Neural cell (in vitro differentiated cells): ENCODE results near the gene KLHL11.

Source experiments
- CTCF ChIP-seq: fragments of 450-650 bp; IDR thresholded peaks from 2 replicates; pipeline ENCODE4 v1.5.1; 2014; ENCODE audit warnings: antibody characterized with exemption, mild to moderate bottlenecking, moderate library complexity; ENCODE audit not compliant: poor library complexity, severe bottlenecking
- EP300 ChIP-seq: fragments of 450-650 bp; conservative IDR thresholded peaks from 2 replicates; pipeline ENCODE4 v1.6.1; 2014; ENCODE audit warnings: antibody characterized with exemption, mild to moderate bottlenecking, moderate library complexity; ENCODE audit not compliant: poor library complexity, severe bottlenecking
- EZH2 ChIP-seq: fragments of 200-600, 300-800 bp; shearing (Covaris generic), sonication (generic); IDR thresholded peaks from 2 replicates; pipeline ENCODE4 v1.6.1; 2014; ENCODE audit warnings: antibody characterized with exemption, low read length, borderline replicate concordance, mild to moderate bottlenecking; ENCODE audit not compliant: insufficient read depth, poor library complexity, severe bottlenecking
- MXI1 ChIP-seq: fragments of 450-650 bp; conservative IDR thresholded peaks from 2 replicates; pipeline ENCODE4 v1.6.1; 2014; ENCODE audit warnings: antibody characterized with exemption, mild to moderate bottlenecking; ENCODE audit not compliant: poor library complexity, severe bottlenecking
- POLR2AphosphoS5 ChIP-seq: IDR thresholded peaks from 2 replicates; pipeline ENCODE4 v1.6.1; 2012
- RAD21 ChIP-seq: fragments of 450-650 bp; conservative IDR thresholded peaks from 2 replicates; pipeline ENCODE4 v1.6.1; 2014; ENCODE audit warnings: antibody characterized with exemption, mild to moderate bottlenecking, moderate library complexity
- REST ChIP-seq: IDR thresholded peaks from 2 replicates; pipeline ENCODE4 v1.6.1; 2012; ENCODE audit warnings: borderline replicate concordance
- TAF1 ChIP-seq: IDR thresholded peaks from 2 replicates; pipeline ENCODE4 v1.6.1; 2012; ENCODE audit warnings: low read depth

GRCh38 chr17:41871789-41872188 is 6.6 kb upstream of the KLHL11 start:
- no peak for TF ChIP-seq CTCF
- no peak for TF ChIP-seq EP300
- TF ChIP-seq RAD21 = no peak
- TF ChIP-seq REST = no peak
- TF ChIP-seq POLR2AphosphoS5 = no peak
- no peak for TF ChIP-seq EZH2
- no peak for TF ChIP-seq TAF1
- TF ChIP-seq MXI1 = no peak
